HG02610 (cell line): Measurements from ENCODE around the gene CPA1.

ENCODE experiments used
- ATAC-seq: cut with Tn5 transposase; IDR thresholded peaks from one replicate; pipeline ENCODE4 v1.9.1; 2021; ENCODE audit warnings: mild to moderate bottlenecking, moderate library complexity; ENCODE audit not compliant: unreplicated experiment

Gene CPA1

GRCh38 chr7:130379921-130380860 lies at the start of gene CPA1:
TSS of gene CPA1 (plus strand) at chr7:130380494. CDS start at chr7:130380521, 27 bp downstream.
- no peak for ATAC-seq

GRCh38 chr7:130332259-130333053 lies 47.8 kb upstream of the CPA1 start:
- no peak for ATAC-seq

- no peak for ATAC-seq
Observed at GRCh38 chr7:130333832-130334231, 46.5 kb upstream of the CPA1 start.

- ATAC-seq = no peak
Observed at GRCh38 chr7:130334274-130334673, 46.0 kb upstream of the CPA1 start.

GRCh38 chr7:130337410-130337971 lies 42.8 kb upstream of the CPA1 start:
- no peak for ATAC-seq

GRCh38 chr7:130338233-130338632 lies 42.1 kb upstream of the CPA1 start:
- no peak for ATAC-seq

GRCh38 chr7:130341882-130342281 lies 38.4 kb upstream of the CPA1 start:
- ATAC-seq = no peak

- ATAC-seq = no peak
Observed at GRCh38 chr7:130342701-130343380, 37.5 kb upstream of the CPA1 start.

- no peak for ATAC-seq
Observed at GRCh38 chr7:130344271-130344866, 35.9 kb upstream of the CPA1 start, which contains the start of gene CPA5. TSS of gene CPA5 (plus strand) at chr7:130344816. CDS start at chr7:130346486, 1,670 bp downstream.

GRCh38 chr7:130345136-130345535 lies 35.2 kb upstream of the CPA1 start:
- no peak for ATAC-seq

GRCh38 chr7:130345725-130346124 lies 34.6 kb upstream of the CPA1 start:
- ATAC-seq = no peak

GRCh38 chr7:130346177-130346905 lies 34.0 kb upstream of the CPA1 start:
- no peak for ATAC-seq

- no peak for ATAC-seq
Observed at GRCh38 chr7:130346941-130347340, 33.4 kb upstream of the CPA1 start.

- no peak for ATAC-seq
Observed at GRCh38 chr7:130349911-130350782, 30.1 kb upstream of the CPA1 start.

- peak; percentile 76 for ATAC-seq
Observed at GRCh38 chr7:130350945-130351790, 29.1 kb upstream of the CPA1 start.

- ATAC-seq = no peak
Observed at GRCh38 chr7:130351791-130352090, 28.6 kb upstream of the CPA1 start.

GRCh38 chr7:130352194-130353074 lies 27.9 kb upstream of the CPA1 start:
- no peak for ATAC-seq
